ENCODE data around the gene TRPC4. TPM values are rescaled to one million over a fixed set of nuclear protein-coding genes. Genes with fewer than 3 reads are reported as not detected.

Gene TRPC4
- total RNA-seq, 1 donor from 2014 or later: 3.0 TPM

DNA sequence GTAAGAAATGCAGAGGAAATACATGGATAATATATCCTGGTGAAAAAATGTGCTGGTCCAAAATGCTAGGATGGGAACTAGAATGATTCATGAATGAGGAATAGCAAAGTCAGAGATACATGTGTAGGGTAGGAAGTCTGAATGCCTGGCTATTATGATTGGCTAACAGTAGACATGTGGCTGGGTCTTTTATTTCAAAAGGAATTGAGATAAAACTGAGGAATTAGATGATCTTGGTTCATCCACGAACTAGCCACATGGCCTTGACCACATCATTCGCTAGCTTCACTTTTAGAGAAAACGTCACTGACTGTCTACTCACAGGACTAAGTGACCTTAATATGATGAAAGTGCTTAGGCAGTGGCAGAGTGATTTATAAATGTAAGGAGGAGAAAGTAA, 103.1 kb downstream of the TRPC4 start:
- Mint-ChIP-seq H3K4me1 (ENCODE audit: low read depth) (peaks cover 8% of the 10 kb centered on the region), H3K36me3 (ENCODE audit: low read depth) (no peaks in the 10 kb centered on the region), H3K27me3 (ENCODE audit: low read depth) (no peaks in the 10 kb centered on the region), H3K4me3 (ENCODE audit: unreplicated experiment) (no peak overlapping the region), H3K27ac (ENCODE audit: unreplicated experiment) (no peak overlapping the region), H3K9me3 (ENCODE audit: low read depth) (no peaks in the 10 kb centered on the region)
- DNase-seq (ENCODE audit: low spot score): no peak
- TF ChIP-seq, protein P1, sequence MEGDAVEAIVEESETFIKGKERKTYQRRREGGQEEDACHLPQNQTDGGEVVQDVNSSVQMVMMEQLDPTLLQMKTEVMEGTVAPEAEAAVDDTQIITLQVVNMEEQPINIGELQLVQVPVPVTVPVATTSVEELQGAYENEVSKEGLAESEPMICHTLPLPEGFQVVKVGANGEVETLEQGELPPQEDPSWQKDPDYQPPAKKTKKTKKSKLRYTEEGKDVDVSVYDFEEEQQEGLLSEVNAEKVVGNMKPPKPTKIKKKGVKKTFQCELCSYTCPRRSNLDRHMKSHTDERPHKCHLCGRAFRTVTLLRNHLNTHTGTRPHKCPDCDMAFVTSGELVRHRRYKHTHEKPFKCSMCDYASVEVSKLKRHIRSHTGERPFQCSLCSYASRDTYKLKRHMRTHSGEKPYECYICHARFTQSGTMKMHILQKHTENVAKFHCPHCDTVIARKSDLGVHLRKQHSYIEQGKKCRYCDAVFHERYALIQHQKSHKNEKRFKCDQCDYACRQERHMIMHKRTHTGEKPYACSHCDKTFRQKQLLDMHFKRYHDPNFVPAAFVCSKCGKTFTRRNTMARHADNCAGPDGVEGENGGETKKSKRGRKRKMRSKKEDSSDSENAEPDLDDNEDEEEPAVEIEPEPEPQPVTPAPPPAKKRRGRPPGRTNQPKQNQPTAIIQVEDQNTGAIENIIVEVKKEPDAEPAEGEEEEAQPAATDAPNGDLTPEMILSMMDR (IDR thresholded peaks at IDR 0.05): no peak

DNA sequence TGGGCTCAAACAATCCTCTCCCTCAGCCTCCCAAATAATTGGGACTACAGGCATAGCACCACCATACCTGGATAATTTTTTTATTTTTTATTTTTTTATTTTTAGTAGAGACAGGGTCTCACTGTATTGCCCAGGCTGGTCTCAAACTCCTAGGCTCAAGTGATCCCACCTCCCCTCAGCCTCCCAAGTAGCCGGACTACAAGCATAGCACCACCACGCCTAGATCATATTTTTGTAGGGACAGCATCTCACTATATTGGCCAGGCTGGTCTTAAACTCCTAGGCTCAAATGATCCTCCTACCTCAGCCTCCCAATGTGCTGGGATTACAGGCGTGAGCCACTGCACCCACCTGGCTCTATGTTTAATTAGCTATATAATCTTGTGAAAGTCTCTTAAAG, 114.2 kb downstream of the TRPC4 start:
- TF ChIP-seq, protein P1 (IDR thresholded peaks at IDR 0.05): no peak
- DNase-seq (ENCODE audit: low spot score): no peak
- Mint-ChIP-seq H3K4me3 (ENCODE audit: unreplicated experiment) (no peak overlapping the region), H3K27ac (ENCODE audit: unreplicated experiment) (no peak overlapping the region), H3K4me1 (ENCODE audit: low read depth) (no peaks in the 10 kb centered on the region), H3K27me3 (ENCODE audit: low read depth) (no peaks in the 10 kb centered on the region), H3K9me3 (ENCODE audit: low read depth) (no peaks in the 10 kb centered on the region), H3K36me3 (ENCODE audit: low read depth) (no peaks in the 10 kb centered on the region)

GRCh38 chr13:37753776-37754175, 115.8 kb downstream of the TRPC4 start:
- no peaks in the 10 kb centered on the region for H3K36me3 Mint-ChIP-seq (ENCODE audit: low read depth)
- H3K9me3 Mint-ChIP-seq (ENCODE audit: low read depth): no peaks in the 10 kb centered on the region
- H3K27ac Mint-ChIP-seq (ENCODE audit: unreplicated experiment): no peak overlapping the region
- no peak for DNase-seq (ENCODE audit: low spot score)
- no peak overlapping the region for H3K4me3 Mint-ChIP-seq (ENCODE audit: unreplicated experiment)
- H3K4me1 Mint-ChIP-seq (ENCODE audit: low read depth): no peaks in the 10 kb centered on the region
- no peaks in the 10 kb centered on the region for H3K27me3 Mint-ChIP-seq (ENCODE audit: low read depth)
- TF ChIP-seq, protein P1 (IDR thresholded peaks at IDR 0.05): no peak

GRCh38 chr13:37752146-37752545, 117.4 kb downstream of the TRPC4 start:
- TF ChIP-seq, protein P1 (IDR thresholded peaks at IDR 0.05): no peak
- Mint-ChIP-seq H3K9me3 (ENCODE audit: low read depth) (no peaks in the 10 kb centered on the region), H3K27me3 (ENCODE audit: low read depth) (no peaks in the 10 kb centered on the region), H3K4me3 (ENCODE audit: unreplicated experiment) (no peak overlapping the region), H3K4me1 (ENCODE audit: low read depth) (peaks cover 9% of the 10 kb centered on the region), H3K36me3 (ENCODE audit: low read depth) (no peaks in the 10 kb centered on the region), H3K27ac (ENCODE audit: unreplicated experiment) (no peak overlapping the region)
- DNase-seq (ENCODE audit: low spot score): no peak

GRCh38 chr13:37751025-37751424, 118.5 kb downstream of the TRPC4 start:
- Mint-ChIP-seq H3K36me3 (ENCODE audit: low read depth) (no peaks in the 10 kb centered on the region), H3K27me3 (ENCODE audit: low read depth) (no peaks in the 10 kb centered on the region), H3K4me3 (ENCODE audit: unreplicated experiment) (no peak overlapping the region), H3K27ac (ENCODE audit: unreplicated experiment) (no peak overlapping the region), H3K4me1 (ENCODE audit: low read depth) (peaks cover 17% of the 10 kb centered on the region), H3K9me3 (ENCODE audit: low read depth) (no peaks in the 10 kb centered on the region)
- TF ChIP-seq, protein P1 (IDR thresholded peaks at IDR 0.05): no peak
- DNase-seq (ENCODE audit: low spot score): no peak

All from chondrocyte (in vitro differentiated cells).